ENCODE results near the gene LRRC8D.

GRCh38 chr1:89780721-89781120 lies 40.1 kb upstream of the LRRC8D start:
- no peak for TF ChIP-seq CTCF (IDR thresholded peaks at IDR 0.05)
- TF ChIP-seq POLR2AphosphoS5 (IDR thresholded peaks at IDR 0.05), result no peak
- TF ChIP-seq POLR2A (IDR thresholded peaks at IDR 0.05), result no peak

Data from breast epithelium (tissue), 3 donors.